Middle frontal gyrus (tissue), 1 donor: ENCODE measurements around the gene PWP2.
"Not testable (repeated sequence)": the region's sequence is repeated elsewhere in the genome, so short reads cannot be mapped to it uniquely, and the experiment has no call there.

Experiments
- DNase-seq: peaks from one replicate; pipeline ENCODE4 v3.0.0-alpha.2; 2015; ENCODE audit warnings: low spot score; ENCODE audit errors: extremely low spot score

PWP2 gene

GRCh38 chr21:44107026-44107501 is at the start of gene PWP2:
TSS of gene PWP2 (plus strand) at chr21:44107399. CDS start at chr21:44107417, 18 bp downstream.
- not testable (repeated sequence) for DNase-seq

GRCh38 chr21:44057960-44058651 is 49.1 kb upstream of the PWP2 start:
- no peak for DNase-seq

GRCh38 chr21:44058652-44058964 is 48.6 kb upstream of the PWP2 start:
- DNase-seq: no peak

GRCh38 chr21:44058981-44059380 is 48.2 kb upstream of the PWP2 start:
- no peak for DNase-seq

GRCh38 chr21:44059710-44060109 is 47.5 kb upstream of the PWP2 start:
- DNase-seq: no peak

- DNase-seq: no peak
These were observed 44.8 kb upstream of the PWP2 start for GRCh38 chr21:44062380-44062779.

- no peak for DNase-seq
These were observed 43.9 kb upstream of the PWP2 start for GRCh38 chr21:44063151-44063912.

- DNase-seq: no peak
These were observed 42.3 kb upstream of the PWP2 start for GRCh38 chr21:44064852-44065403.

- no peak for DNase-seq
These were observed 41.8 kb upstream of the PWP2 start for GRCh38 chr21:44065428-44065827.

- no peak for DNase-seq
These were observed 41.1 kb upstream of the PWP2 start for GRCh38 chr21:44066116-44066515.

GRCh38 chr21:44067011-44067839 is 40.0 kb upstream of the PWP2 start:
- DNase-seq: no peak

- DNase-seq: no peak
These were observed 36.8 kb upstream of the PWP2 start for GRCh38 chr21:44070391-44070790.

- no peak for DNase-seq
These were observed 35.7 kb upstream of the PWP2 start for GRCh38 chr21:44071359-44072104.

- DNase-seq: no peak
These were observed 35.1 kb upstream of the PWP2 start for GRCh38 chr21:44072111-44072510.

GRCh38 chr21:44074315-44074958 is 32.8 kb upstream of the PWP2 start:
- no peak for DNase-seq

GRCh38 chr21:44076316-44076715 is 30.9 kb upstream of the PWP2 start:
- no peak for DNase-seq

- no peak for DNase-seq
These were observed 28.7 kb upstream of the PWP2 start for GRCh38 chr21:44078411-44078981.

GRCh38 chr21:44079446-44079845 is 27.8 kb upstream of the PWP2 start:
- no peak for DNase-seq

GRCh38 chr21:44079846-44080245 is 27.4 kb upstream of the PWP2 start:
- no peak for DNase-seq
